ENCODE measurements around the gene SERINC3.

DNA sequence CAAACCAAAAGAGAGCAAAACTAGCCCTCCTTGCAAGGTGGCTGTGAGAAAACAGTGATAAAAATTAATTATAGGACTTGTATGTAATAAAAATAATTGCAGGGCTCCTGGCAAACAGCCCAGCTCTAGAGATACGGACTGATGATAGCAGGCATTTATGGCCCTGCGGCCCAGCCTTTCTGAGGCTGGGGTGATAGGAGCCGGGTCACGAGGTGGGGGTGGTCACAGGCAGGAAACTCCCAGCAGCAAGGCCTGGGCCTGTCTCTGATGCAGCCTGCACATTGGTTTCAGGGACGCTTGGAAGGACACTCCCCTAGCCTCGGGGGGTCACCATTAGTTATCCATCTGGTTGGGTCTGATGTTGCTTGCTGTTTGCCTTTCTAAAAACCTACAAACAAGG, 64.9 kb downstream of the SERINC3 start:
- TF ChIP-seq POLR2A (IDR thresholded peaks at IDR 0.05) (no peak), CTCF (IDR thresholded peaks at IDR 0.05) (no peak), POLR2AphosphoS5 (IDR thresholded peaks at IDR 0.05) (no peak), EP300 (IDR thresholded peaks at IDR 0.05) (no peak)

Measured in gastroesophageal sphincter (tissue), 3 donors.